GM12878 (cell line): ENCODE measurements around the gene TBC1D9B. TPM values are rescaled to one million over a fixed set of nuclear protein-coding genes. Genes with fewer than 3 reads are reported as not detected.

Source experiments
- CHD4 ChIP-seq: fragments of 200-600 bp; sonication (generic); IDR thresholded peaks from 2 replicates; pipeline ENCODE4 v1.6.1; 2016; ENCODE audit warnings: mild to moderate bottlenecking
- IKZF1 ChIP-seq: fragments of 450-650 bp; conservative IDR thresholded peaks from 2 replicates; pipeline ENCODE4 v1.6.1; 2017; ENCODE audit warnings: antibody characterized with exemption, mild to moderate bottlenecking
- POU2F2 ChIP-seq: IDR thresholded peaks from 3 replicates; pipeline ENCODE4 v1.6.1; 2011; ENCODE audit warnings: low read depth, mild to moderate bottlenecking, low read length, borderline replicate concordance
- SMAD1 ChIP-seq: fragments of 450-650 bp; IDR thresholded peaks from 2 replicates; pipeline ENCODE4 v1.6.1; 2018; ENCODE audit warnings: mild to moderate bottlenecking, low read depth; ENCODE audit not compliant: partially characterized antibody
- ZNF592 ChIP-seq: fragments of 450-650 bp; IDR thresholded peaks from 2 replicates; pipeline ENCODE4 v1.6.1; 2017; ENCODE audit warnings: mild to moderate bottlenecking, moderate library complexity
- polyA plus RNA-seq, 11 experiments: library from polyadenylated mRNA; depleted of rRNA in 4 of 11; unstranded in 6 of 11; stranded (reverse) in 5 of 11; fragments of >200 nt; fragmentation: Nextera tagmentation in 4 of 11; fragmentation: Illumina TruSeq in 1 of 11; extraction: Ambion mirVana in 4 of 11; extraction: Trizol in 1 of 11; gene quantifications; 1 replicate in 1 of 11; 2 replicates in 10 of 11; pipeline versions ENCODE4 v1.2.1 to v1.2.3, GENCODE V29; 2011 to 2016; ENCODE audit warnings: inconsistent platforms in 2 of 11, missing spikeins in 2 of 11, low read depth in 1 of 11
- total RNA-seq, 4 experiments: library from RNA; depleted of rRNA in 3 of 4; stranded (reverse); fragments of >200 nt in 3 of 4; fragmentation: Illumina TruSeq in 1 of 4; extraction: Trizol in 1 of 4; gene quantifications; 2 replicates each; pipeline versions ENCODE4 v1.2.1 to v1.2.3, GENCODE V29; 2013 to 2021
- TF ChIP-seq, protein P1 (sequence below): IDR thresholded peaks from 2 replicates; pipeline ENCODE4 v1.6.1; 2012; ENCODE audit warnings: improper control_type of control experiment, low read depth, low read length; ENCODE audit not compliant: insufficient replicate concordance

The TBC1D9B gene
- total and polyA plus RNA-seq, 10 of the 15 experiments (the other 5 are each of a cell fraction or from before 2014, with no cell fraction given), result 4.0 to 74.2 (median 34.6) TPM

DNA sequence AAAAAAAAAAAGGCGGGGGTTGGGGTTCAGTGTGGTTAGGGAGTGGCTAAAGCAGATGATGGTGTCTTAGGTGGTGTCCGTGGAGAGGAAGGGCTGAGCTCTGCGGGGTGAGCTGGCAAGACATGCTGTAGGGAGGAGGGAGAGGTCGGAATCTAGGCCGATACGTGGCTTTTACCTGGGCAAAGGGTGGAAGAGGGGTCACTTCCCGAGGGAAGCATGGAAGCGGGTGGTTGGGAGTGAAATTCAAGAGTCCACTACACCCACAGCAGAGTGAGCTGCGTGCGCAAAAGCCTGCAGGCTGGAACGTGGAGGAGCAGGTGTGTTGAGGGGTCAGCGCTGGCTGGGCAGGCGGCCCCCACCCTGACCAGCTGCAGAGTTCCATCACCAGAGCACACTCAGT, 17.8 kb downstream of the TBC1D9B start (continued):
- TF ChIP-seq SMAD1 (no peak), POU2F2 (no peak), ZNF592 (no peak), CHD4 (no peak), IKZF1 (no peak)
- TF ChIP-seq, protein P1, sequence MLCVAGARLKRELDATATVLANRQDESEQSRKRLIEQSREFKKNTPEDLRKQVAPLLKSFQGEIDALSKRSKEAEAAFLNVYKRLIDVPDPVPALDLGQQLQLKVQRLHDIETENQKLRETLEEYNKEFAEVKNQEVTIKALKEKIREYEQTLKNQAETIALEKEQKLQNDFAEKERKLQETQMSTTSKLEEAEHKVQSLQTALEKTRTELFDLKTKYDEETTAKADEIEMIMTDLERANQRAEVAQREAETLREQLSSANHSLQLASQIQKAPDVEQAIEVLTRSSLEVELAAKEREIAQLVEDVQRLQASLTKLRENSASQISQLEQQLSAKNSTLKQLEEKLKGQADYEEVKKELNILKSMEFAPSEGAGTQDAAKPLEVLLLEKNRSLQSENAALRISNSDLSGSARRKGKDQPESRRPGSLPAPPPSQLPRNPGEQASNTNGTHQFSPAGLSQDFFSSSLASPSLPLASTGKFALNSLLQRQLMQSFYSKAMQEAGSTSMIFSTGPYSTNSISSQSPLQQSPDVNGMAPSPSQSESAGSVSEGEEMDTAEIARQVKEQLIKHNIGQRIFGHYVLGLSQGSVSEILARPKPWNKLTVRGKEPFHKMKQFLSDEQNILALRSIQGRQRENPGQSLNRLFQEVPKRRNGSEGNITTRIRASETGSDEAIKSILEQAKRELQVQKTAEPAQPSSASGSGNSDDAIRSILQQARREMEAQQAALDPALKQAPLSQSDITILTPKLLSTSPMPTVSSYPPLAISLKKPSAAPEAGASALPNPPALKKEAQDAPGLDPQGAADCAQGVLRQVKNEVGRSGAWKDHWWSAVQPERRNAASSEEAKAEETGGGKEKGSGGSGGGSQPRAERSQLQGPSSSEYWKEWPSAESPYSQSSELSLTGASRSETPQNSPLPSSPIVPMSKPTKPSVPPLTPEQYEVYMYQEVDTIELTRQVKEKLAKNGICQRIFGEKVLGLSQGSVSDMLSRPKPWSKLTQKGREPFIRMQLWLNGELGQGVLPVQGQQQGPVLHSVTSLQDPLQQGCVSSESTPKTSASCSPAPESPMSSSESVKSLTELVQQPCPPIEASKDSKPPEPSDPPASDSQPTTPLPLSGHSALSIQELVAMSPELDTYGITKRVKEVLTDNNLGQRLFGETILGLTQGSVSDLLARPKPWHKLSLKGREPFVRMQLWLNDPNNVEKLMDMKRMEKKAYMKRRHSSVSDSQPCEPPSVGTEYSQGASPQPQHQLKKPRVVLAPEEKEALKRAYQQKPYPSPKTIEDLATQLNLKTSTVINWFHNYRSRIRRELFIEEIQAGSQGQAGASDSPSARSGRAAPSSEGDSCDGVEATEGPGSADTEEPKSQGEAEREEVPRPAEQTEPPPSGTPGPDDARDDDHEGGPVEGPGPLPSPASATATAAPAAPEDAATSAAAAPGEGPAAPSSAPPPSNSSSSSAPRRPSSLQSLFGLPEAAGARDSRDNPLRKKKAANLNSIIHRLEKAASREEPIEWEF, result no peak
